ENCODE measurements around the gene NDUFA7.
"Not testable (repeated sequence)": the region's sequence is repeated elsewhere in the genome, so short reads cannot be mapped to it uniquely, and the experiment has no call there.

DNA sequence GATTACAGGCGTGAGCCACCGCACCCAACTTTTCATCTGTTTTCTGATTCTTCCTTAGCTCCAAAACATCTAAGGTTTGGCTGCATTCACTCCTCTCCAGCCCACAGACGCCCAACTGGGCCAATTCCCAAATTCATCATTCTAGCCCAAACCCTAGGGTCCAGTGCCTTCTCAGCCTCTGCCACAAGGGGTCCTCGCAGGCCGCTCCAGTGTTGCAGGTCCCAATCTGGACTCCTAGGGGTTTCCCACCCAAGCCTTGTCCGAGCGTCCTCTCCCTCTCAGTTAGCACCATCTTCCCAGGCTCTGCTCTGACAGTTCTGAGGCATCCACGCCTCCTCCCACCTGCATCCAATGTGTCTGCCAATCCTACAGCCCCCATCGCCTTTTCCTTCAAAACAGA is 44.7 kb downstream of the NDUFA7 start:
- not testable (repeated sequence) for TF ChIP-seq CTCF (IDR thresholded peaks at IDR 0.05; ENCODE audit: poor library complexity, severe bottlenecking); SMC3 (conservative IDR thresholded peaks at IDR 0.05; ENCODE audit: poor library complexity); POLR2AphosphoS5 (IDR thresholded peaks at IDR 0.05); RAD21 (conservative IDR thresholded peaks at IDR 0.05); REST (IDR thresholded peaks at IDR 0.05; ENCODE audit: borderline replicate concordance); EZH2 (IDR thresholded peaks at IDR 0.05; ENCODE audit: borderline replicate concordance, insufficient read depth, low read length, poor library complexity, severe bottlenecking); MXI1 (conservative IDR thresholded peaks at IDR 0.05; ENCODE audit: poor library complexity, severe bottlenecking); TAF1 (IDR thresholded peaks at IDR 0.05; ENCODE audit: low read depth)
